HG03558 (cell line): ENCODE data around the gene CREB5.

Experiments
- ATAC-seq: cut with Tn5 transposase; IDR thresholded peaks from one replicate; pipeline ENCODE4 v1.9.1; 2021; ENCODE audit warnings: moderate number of reproducible peaks; ENCODE audit not compliant: unreplicated experiment; ENCODE audit errors: extremely low read depth

Gene CREB5

DNA sequence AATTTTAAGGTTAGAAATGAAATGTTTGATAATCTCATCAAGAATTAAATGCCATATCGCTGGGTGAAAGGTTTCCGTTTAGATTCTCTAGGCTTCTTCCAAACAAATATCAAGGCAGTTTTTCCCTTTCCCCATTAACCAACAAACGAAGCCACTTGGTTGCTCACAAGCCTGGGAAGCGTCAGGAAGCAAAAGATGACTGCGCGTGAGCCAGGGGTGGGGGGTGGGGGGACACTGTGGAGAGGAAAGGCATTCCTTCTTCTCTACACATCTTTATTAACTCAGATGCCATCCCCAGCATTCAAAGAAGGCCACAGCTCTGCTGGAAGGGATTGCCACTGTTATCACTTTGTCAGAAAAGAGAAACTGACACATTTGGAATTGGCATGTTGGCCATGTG is 338.7 kb downstream of the CREB5 start:
- ATAC-seq: no peak

DNA sequence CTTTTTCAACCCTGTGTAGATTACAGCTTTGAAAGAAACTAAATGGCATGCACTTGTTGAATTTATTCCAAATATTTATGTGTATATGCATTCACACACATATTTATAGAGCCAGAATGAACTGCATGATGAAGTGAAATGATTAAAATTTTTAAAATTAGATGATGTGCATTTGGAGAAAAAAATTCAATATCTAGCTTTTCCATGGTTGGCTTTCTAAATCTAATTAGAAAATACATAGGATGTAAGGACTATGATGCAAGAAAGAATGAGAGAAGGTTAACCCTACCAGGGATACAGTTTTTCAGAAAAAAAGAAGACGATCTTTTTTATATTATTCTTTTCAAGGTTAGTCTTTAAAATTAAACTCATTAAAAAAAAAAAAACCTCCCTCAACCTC is 341.3 kb downstream of the CREB5 start:
- no peak for ATAC-seq

DNA sequence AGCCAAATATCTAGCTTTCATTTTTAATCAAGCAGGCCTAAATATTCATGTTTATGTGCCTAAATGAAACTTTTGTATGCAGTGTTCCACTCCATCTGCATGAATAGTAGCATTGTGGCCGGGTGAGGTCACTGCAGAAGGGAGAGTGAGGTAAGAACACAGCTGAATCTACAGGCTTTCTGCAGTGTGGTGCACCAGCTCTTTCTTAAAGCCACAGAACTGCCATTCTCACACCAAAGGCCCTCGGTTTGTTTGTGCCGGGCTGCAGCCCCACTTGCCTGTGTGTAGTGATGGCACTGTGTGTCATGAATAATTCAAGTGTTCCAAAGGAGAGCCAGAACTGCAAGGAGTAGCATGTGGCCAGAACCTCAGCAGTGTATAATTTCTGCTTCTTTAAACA is 341.7 kb downstream of the CREB5 start:
- no peak for ATAC-seq

DNA sequence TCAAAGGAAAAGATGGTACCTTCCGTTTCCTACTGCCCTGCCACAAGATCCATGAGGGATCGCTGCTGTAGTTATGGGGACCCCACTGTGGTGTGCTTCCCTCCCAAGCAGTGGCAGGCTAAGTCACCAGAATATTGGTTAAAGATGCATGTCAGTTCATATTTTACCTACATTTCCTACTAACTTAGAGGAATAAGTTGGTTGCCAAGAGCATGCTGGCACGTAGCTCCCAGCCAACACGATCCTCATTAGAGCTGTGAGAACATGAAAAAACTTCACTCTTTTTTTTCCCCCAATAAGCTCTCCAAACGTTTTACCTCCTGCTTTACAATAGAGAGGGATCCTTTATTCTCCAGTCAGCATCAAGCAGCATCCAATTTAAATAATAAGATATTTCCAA is 342.1 kb downstream of the CREB5 start:
- no peak for ATAC-seq

DNA sequence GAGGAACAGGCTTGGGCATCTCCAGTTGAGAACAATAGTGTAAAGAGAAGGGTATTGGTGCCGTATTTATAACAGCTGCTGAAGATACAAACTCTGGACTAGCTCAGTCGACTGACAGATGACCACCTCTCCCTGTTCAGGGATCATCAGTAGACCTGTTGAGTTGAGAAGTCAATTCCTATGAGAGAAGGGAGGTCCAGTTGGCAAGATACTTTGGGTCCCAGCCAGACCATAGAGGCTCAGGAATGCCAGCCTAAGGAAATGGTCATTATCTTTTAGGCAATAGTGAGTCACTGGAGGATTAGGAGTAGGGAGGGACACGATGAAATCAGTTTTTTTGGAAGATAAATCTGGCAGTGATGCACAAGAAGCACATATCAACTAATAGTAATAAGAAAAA is 342.9 kb downstream of the CREB5 start:
- no peak for ATAC-seq

DNA sequence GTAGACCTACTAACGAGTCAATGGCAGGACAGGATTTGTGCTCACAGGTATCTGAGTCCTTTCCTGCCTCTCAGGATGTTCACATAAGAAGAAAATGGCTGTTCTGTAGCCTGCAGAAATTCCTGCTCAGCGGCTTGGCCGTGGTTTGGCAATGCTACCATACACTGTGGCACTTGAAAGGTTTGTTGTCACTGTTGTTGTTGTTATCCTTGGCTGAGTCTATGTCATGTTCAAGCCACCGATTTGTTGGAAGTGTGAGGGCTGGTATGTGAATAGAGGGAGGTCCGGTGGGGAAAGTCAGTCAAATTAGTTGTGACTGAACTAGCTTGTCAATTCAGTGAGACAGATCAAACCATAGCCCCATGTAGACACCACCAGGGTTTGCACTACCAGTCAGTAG is 345.9 kb downstream of the CREB5 start:
- ATAC-seq: no peak

DNA sequence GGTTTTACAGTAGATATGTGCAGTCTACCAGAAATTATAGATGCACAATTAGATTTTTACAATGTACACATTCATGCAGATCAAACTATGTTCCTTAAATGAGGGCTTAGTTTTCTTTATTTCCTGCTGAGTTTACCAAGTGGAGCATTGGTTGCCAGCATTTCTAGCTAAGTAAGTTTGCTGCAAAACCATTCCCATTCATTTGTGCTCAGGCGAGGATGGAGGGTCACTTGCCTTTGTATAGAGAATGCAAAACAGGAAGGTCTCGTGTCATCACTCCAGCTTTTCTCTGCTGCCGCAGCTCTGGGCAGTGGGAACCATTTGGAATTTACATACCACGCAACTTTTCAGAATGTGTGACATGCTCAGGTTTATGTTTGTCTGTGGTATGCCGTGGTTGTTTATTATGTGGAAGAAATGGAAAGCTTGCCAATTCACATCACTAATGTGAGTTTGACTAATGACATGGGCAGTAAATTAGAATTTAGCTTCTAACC is 347.2 kb downstream of the CREB5 start:
- ATAC-seq: no peak

DNA sequence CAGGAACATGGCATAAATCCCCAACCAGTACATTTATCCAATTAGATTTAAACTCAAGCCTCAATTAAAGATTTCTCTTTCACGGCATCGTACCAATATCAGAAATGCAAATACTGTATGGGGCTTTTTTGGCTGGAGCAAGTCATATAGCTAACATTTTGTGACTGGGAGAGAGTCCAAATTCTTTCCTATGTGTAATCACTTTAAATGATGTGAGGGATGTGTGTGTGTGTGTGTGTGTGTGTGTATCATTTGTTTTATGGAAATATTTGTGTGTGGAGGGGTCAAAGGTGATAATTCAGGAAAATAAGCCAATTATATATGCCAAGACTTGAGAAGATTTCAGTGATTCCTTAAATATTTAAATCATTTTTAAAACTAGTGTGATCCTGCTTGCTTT is 349.2 kb downstream of the CREB5 start:
- ATAC-seq: no peak

DNA sequence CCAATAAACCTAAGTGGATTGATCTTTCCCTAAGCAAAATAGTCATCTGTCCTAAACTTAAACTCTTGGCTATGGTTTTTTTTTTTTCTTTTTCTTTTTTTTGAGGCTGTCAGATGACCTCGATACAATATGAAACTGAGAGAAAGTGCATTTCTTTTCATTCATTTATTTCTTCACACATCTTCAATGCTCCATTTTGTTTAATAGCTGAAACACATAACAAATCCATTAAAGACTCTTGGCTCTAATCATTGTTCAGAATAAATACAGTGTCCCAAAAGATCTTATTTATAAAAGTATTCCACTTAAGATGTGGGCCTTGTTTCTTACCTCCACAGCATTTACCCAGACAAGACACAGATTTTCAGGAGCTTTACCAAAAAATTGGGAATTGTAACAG is 350.3 kb downstream of the CREB5 start:
- no peak for ATAC-seq

DNA sequence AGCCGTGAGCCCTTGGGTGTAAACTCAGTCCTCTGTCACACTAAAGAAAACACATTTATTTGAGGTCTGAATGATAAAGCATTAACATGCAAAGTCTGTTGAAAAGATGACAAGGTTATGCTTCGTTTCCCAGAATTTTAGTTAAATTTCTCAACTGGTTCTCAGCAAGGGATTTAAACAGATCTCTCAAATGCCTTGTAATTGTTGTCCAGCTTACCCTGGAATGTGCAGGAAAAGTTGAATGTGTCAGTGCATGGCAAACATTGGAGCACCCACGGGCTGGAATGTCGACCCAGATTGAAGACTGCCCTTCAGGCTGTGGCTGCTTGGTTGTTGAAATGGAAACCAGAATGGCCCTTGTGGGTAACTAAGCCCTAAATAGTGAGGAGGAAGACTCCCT is 354.0 kb downstream of the CREB5 start:
- no peak for ATAC-seq

DNA sequence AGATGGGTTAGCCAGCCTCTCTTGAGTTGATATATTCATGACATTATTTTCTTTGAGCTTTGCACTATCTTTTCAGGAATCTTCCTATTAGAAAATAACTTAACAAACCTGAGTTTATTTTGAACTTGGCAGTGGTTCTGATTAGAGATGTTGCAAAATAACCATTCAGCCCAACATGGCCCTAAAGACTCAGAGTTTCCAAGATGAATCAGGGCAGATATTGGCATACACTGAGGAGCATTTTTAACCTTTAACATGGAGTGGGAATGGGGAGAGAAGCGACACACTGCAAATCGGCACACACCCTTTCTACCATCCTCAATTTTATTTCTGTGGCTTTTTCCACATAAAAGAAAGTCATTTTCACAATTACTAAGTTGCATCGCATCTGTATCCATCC is 355.0 kb downstream of the CREB5 start:
- ATAC-seq: no peak

DNA sequence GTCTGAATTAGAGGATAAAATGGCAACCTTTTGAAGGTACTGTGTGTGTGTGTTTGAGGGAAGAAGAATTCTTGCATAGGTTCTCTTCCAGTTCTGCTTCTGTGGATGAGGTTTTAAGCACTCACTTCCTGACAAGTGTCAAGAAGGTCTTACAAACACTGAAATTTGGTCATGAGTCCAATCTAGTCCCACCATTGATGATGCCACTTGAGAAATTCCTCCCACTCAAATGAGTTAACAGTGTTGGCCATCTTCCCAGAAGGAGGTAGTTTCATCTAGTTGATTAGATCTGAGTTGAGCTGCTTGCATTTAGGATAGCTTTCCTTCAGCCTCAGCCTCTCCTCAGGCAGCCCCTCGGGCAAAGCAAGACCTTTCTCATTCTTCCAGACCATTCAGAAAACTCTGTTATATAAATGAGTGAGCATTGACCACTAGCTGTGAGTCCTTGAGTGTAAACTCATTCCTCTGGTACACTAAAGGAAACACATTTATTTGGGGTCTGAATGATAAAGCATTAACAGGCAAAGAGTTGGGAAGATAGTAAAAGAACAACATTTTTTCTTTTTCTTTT is 356.3 kb downstream of the CREB5 start:
- ATAC-seq: no peak

DNA sequence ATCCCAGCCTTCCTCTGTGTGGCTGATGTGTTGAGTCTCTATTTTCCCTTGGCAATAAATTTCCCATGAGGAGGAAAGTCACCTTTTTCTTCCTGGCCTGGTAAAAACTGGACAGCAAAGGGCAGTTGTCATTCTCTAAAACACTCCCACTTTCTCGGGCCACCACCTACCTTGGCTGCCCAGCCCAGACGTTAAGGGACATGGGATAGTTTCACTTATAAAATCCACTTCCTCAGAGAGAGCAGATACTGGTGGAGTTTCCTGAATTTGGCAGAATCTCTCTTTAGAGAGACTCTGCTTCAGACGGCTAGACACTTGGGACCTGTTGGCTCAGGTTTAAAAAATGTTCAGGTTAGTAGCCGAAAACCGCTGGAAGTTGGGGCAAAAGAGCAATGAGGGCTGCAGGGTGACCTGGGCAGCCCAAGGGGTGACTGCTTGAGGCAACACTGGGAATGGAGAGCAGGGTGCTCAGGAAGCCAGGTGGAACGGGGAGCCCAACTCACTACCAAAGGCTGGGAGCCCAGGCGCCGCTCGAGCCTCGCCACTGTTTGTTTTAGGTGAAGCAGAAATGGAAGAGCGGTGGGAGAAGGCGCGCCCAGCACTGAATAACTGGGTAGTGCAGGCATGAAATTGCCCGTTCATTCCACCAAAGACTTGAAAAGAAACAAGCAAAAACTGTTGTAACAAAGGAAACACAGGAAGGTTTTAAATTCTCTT is 359.7 kb downstream of the CREB5 start:
- ATAC-seq: no peak

DNA sequence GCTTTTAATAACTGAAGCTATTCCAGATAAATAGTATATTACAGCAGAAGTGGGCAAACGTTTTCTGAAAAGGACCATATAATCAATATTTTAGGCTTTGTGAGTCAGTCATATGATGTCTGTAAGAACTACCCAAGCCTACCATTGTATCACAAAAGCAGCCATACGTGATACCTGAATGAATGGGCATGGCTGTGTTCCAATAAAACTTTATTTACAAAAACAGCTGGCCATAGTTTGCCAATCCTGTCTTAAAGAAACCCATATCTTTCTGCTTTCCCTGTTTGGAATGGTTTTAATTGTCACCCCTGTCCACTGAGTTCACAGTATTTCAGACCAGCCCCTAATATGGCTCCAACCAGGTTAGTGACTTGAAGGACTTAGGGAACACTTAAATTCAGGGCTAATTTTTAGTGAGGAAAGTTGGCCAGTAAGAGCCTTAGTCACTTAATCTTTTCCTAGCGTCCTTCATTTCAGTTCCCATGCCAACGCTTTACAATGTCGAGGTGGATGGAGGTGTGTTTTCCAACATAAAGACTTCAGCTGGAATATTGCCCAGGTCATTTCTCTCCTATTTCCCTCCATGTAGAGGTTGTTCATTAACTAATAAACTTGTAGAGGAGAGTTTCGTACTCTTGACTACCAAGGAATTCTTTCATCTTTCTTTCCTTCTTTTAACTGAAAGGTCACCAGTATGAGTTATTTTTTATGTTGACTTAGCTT is 361.3 kb downstream of the CREB5 start:
- no peak for ATAC-seq

DNA sequence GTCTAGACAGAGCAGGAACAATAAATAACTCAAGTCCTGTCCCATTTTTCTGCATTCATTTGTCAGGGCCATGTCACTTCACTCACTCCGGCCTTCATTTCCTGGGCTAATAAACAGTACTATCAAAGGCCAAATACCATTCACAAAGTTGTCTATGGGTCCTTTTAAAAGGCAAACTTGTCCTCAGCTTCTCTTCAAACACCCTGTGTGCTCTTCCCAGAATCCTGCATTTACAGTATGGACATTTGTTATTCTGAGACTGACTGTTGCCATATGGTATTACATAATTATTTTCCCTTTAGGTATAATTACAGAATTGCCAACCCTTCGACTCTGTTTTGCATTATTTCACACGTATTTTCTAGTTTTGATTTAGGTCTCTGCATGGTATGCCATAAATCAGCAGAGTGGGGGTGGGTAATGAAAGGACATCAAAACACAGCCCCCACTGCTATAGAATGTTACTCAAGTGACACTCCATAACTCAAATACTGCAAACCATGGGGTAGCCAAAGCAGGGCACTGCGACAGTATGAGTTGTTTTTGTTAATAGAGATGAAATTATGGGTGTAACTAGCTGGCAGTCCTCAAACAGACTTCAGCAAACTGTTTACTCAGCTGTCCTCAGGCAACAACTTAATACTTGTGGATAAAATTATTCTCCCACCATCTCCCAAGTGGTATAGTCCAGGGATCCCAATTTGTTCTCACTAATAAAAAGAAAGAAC is 362.1 kb downstream of the CREB5 start:
- ATAC-seq: no peak

DNA sequence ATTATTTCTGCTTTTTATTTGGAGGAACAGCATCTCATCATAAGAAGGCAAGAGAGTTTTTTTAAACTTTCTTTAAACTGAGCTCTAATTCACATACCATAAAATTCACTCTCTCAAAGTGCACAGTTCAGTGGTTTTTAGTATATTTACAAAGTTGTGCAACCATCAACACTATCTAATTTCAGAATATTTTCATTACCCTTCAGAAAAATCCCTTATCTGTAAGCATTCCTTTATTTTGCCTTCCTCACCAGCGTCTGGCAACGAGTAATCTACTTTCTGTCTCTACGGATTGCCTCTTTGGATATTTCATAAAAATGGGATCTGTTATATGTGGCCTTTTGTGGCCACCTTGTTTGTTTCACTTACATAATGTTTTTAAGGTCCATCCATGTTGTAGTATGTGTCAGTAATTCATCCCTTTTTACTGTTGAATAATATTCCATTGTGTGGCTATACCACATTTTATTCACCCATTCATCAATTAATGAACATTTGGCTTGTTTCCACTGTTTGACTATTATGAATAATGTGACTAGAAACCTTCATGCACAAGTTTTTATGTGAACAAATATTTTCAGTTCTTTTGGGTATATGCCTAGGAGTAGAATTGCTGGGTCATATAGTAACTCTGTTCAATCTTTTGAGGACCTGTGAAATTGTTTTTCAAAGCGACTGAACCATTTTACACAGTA is 364.3 kb downstream of the CREB5 start:
- no peak for ATAC-seq

DNA sequence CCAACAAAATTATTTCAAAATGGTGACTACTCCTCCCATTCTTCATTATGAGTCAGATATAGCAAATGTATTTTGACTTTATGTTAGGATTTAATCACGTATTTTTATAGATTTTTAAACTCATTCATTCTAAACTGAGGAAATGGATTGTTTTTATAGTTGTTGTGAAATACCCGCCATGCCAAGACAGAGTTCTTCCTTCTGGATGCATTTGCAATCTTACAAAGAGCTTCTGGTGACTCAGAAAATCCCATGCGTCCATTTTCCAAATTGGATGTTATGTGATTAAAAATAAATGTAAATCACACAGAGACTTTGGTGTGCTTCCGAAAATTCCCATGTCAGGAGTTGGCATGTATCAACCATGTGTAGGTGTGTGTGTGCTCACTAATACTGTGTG is 366.5 kb downstream of the CREB5 start:
- ATAC-seq: no peak

DNA sequence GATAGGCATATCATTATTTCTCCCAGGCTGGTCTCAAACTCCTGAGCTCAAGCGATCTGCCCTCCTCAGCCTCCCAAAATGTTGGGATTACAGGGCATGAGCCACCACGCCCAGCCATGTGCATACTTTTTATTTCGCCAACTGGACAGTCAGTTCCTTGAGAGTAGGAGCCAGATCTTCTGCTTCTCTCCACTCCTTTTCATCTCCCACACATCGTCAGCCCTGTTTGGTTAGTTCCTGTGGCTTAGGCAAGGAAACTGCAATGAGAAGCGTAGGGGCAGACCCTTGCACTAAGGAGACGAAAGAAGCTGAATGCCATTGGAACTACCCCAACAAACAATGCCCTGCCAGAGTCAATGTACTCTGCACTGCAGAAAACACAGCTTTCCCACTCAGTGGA is 367.6 kb downstream of the CREB5 start:
- no peak for ATAC-seq

DNA sequence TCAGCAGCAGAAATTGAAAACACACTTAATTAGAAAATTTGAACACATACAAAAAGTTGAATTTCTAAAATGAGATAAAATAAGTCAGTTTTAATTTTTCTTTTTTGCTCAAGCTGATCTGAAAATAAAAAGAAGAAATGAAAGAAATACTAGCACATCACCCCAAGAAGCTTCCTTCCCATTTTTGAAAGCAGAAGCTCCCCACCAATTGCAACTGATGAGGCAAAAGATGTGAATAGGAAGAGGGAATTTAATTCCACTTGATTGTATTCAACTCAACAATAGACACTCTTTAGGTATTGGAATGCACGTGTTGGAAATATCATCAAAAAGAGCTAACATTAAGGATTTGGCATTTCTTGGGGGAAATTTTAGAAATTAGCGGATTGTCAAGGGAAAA is 370.0 kb downstream of the CREB5 start:
- no peak for ATAC-seq

DNA sequence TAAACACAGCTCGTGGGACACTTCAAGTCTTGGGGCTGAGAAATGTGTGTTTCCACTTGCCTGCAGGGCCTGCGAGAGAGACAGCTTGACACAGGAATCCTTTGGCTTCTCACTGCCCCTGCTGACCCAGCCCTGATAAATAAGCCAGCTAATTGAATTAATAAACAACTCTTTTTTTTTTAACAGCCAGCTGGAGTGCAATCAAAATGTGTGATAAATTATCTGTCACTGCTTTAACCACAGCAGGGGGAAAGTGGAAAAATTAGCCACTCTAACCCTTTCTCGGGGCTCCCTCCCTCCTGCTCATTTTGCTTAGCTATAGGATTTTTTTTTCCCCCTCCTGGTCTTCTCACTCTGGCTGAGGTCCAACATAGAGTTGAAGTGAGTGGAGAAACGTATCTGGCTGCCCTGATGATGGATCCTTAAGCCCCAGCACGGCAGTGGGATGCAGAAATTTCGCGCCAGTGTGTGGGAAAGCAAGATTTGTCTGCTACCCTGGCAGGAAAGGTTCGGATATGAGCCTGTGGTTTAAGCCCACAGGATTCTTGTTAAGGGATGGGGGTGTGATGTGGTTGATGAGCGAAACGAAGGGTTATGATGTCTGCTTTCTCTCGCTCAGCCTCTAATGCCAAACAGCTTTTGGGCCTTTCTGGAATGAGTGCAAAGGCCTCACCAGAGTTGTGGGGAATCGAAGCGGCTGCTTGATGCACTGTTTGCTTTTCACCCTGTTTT is 372.0 kb downstream of the CREB5 start:
- no peak for ATAC-seq
